Loucy (cell line): ENCODE results near the gene HMGXB4.

ENCODE experiments used
- H2AFZ ChIP-seq: fragments of 200-600 bp; sonication (generic); 2 replicates; pipeline ENCODE4 v1.6.0; 2016; ENCODE audit warnings: antibody characterized with exemption, mild to moderate bottlenecking, low read length, moderate library complexity
- H3F3A ChIP-seq: fragments of 200-600 bp; 2 replicates; pipeline ENCODE4 v1.6.0; 2016; ENCODE audit warnings: antibody characterized with exemption, low read depth, mild to moderate bottlenecking
- H3K27me3 ChIP-seq: fragments of 200-600 bp; sonication (generic); 2 replicates; pipeline ENCODE4 v1.6.1; 2014; ENCODE audit warnings: low read length, mild to moderate bottlenecking; ENCODE audit not compliant: insufficient read depth, poor library complexity, severe bottlenecking
- H3K36me3 ChIP-seq: fragments of 200-600 bp; sonication (generic); 2 replicates; pipeline ENCODE4 v1.6.1; 2016; ENCODE audit warnings: low read length; ENCODE audit not compliant: insufficient read depth
- H3K4me1 ChIP-seq: fragments of 200-600 bp; sonication (generic); 2 replicates; pipeline ENCODE4 v1.5.1; 2014; ENCODE audit warnings: low read length, mild to moderate bottlenecking; ENCODE audit not compliant: insufficient read depth, poor library complexity, severe bottlenecking
- H3K4me2 ChIP-seq: fragments of 200-600 bp; sonication (generic); 2 replicates; pipeline ENCODE4 v1.6.0; 2014; ENCODE audit warnings: antibody characterized with exemption, low read length, low read depth, mild to moderate bottlenecking; ENCODE audit not compliant: poor library complexity, severe bottlenecking
- H3K4me3 ChIP-seq: fragments of 200-600 bp; sonication (generic); 2 replicates; pipeline ENCODE4 v1.5.1; 2014; ENCODE audit warnings: low read length, mild to moderate bottlenecking, mixed read lengths; ENCODE audit not compliant: poor library complexity, severe bottlenecking
- H3K79me2 ChIP-seq: fragments of 200-600 bp; sonication (generic); 2 replicates; pipeline ENCODE4 v1.6.1; 2014; ENCODE audit warnings: low read length; ENCODE audit not compliant: insufficient read depth
- H3K9ac ChIP-seq: fragments of 200-600 bp; sonication (generic); 2 replicates; pipeline ENCODE4 v1.6.0; 2014; ENCODE audit warnings: mild to moderate bottlenecking, low read depth, low read length, moderate library complexity; ENCODE audit not compliant: poor library complexity, severe bottlenecking
- H3K9me2 ChIP-seq: fragments of 200-600 bp; sonication (generic); replicated peaks from 2 replicates; pipeline ENCODE4 v1.6.1; 2016; ENCODE audit warnings: low read depth, low read length, mixed read lengths
- H3K9me3 ChIP-seq: fragments of 200-600 bp; sonication (generic); 2 replicates; pipeline ENCODE4 v1.6.1; 2014; ENCODE audit warnings: mild to moderate bottlenecking, antibody characterized with exemption, low read length, low read depth; ENCODE audit not compliant: insufficient read depth
- H4K20me1 ChIP-seq: fragments of 200-600 bp; sonication (generic); 2 replicates; pipeline ENCODE4 v1.6.0; 2014; ENCODE audit warnings: antibody characterized with exemption, low read length, mild to moderate bottlenecking; ENCODE audit not compliant: insufficient read depth, poor library complexity, severe bottlenecking
- CTCF ChIP-seq: fragments of 200-600 bp; sonication (generic); conservative IDR thresholded peaks from 2 replicates; pipeline ENCODE4 v1.5.1; 2014; ENCODE audit warnings: mild to moderate bottlenecking, antibody characterized with exemption, low read length
- EZH2phosphoT487 ChIP-seq: fragments of 200-600 bp; IDR thresholded peaks from 2 replicates; pipeline ENCODE4 v1.6.1; 2018; ENCODE audit warnings: antibody characterized with exemption, mild to moderate bottlenecking, moderate library complexity, borderline replicate concordance

Gene HMGXB4

GRCh38 chr22:35274154-35274871, 17.0 kb downstream of the HMGXB4 start:
- Histone ChIP-seq H3K27me3 (no peaks in the 10 kb centered on the region), H4K20me1 (peaks cover 4% of the 10 kb centered on the region), H3K9ac (no peak overlapping the region), H3K36me3 (peaks cover 18% of the 10 kb centered on the region; the same call in 1 of the 2 replicates), H3K9me3 (no peaks in the 10 kb centered on the region), H3K4me3 (no peak overlapping the region), H3K79me2 (peaks cover 18% of the 10 kb centered on the region; the same call in 1 of the 2 replicates), H3K9me2 (no peaks in the 10 kb centered on the region), H3K4me2 (no peak overlapping the region), H2AFZ (no peak overlapping the region), H3K4me1 (peaks cover 6% of the 10 kb centered on the region), H3F3A (no peaks in the 10 kb centered on the region)
- no peak for TF ChIP-seq EZH2phosphoT487
- TF ChIP-seq CTCF: no peak

GRCh38 chr22:35275580-35275979, 18.3 kb downstream of the HMGXB4 start:
- peaks cover 24% of the 10 kb centered on the region; the same call in 1 of the 2 replicates for H3K79me2 ChIP-seq

GRCh38 chr22:35276019-35276418, 18.7 kb downstream of the HMGXB4 start:
- Histone ChIP-seq H3K27me3 (no peaks in the 10 kb centered on the region), H3K36me3 (peaks cover 17% of the 10 kb centered on the region; the same call in 1 of the 2 replicates), H3K9me2 (no peaks in the 10 kb centered on the region), H3F3A (no peaks in the 10 kb centered on the region), H3K79me2 (peaks cover 22% of the 10 kb centered on the region; the same call in 1 of the 2 replicates), H4K20me1 (no peaks in the 10 kb centered on the region), H3K9ac (no peak overlapping the region), H3K9me3 (no peaks in the 10 kb centered on the region), H3K4me3 (no peak overlapping the region), H3K4me1 (peaks cover 9% of the 10 kb centered on the region), H2AFZ (no peak overlapping the region), H3K4me2 (no peak overlapping the region)
- TF ChIP-seq CTCF (no peak), EZH2phosphoT487 (no peak)

More at GRCh38 chr22:35275580-35275979, 18.3 kb downstream of the HMGXB4 start:
- Histone ChIP-seq H4K20me1 (no peaks in the 10 kb centered on the region), H3K4me3 (no peak overlapping the region), H3K4me2 (no peak overlapping the region), H3F3A (no peaks in the 10 kb centered on the region), H3K9ac (no peak overlapping the region), H3K27me3 (no peaks in the 10 kb centered on the region), H3K36me3 (peaks cover 17% of the 10 kb centered on the region; the same call in 1 of the 2 replicates), H2AFZ (no peak overlapping the region), H3K4me1 (peaks cover 9% of the 10 kb centered on the region), H3K9me3 (no peaks in the 10 kb centered on the region), H3K9me2 (no peaks in the 10 kb centered on the region)
- TF ChIP-seq CTCF (no peak), EZH2phosphoT487 (no peak)
